NT2/D1 (cell line): Measurements from ENCODE around the gene CSTF2T.

Experiments used
- SUZ12 ChIP-seq: IDR thresholded peaks from 2 replicates; pipeline ENCODE4 v1.6.1; 2011; ENCODE audit not compliant: insufficient read length, insufficient read depth; ENCODE audit errors: extremely low read depth
- ZNF274 ChIP-seq: IDR thresholded peaks from 2 replicates; pipeline ENCODE4 v1.6.1; 2011; ENCODE audit warnings: mild to moderate bottlenecking, low read depth, low read length

DNA sequence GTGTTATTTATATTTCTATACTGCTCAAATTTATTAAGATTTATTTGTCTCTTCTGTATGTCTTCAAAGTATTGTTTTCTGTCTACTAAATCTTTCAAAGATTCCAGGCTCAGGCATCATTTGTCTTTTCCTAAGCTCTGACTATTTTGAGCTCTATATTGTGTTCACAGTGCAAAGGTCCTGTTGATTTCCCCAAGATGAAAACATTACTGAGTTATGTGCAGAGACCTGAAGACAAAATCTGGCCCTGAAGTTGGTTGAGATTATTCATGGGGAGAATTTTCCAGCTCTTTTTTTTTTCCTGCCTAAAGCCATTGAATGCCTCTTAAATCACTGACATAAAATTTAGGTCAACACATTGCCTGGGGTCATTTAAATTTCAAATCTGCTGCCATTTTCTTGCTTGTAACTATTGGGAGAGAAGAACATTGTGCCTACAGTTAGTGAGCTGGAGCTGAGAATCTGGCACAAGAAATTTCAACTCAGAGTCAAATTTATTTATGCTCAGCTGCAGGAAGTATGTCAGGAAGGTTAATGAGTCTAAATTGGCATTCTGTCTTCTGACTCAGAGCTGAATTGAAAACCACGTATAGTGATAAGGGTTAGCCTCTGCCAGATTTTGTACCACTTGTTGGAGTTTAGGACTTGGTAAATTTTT lies 31.6 kb downstream of the CSTF2T start:
- no peak for TF ChIP-seq ZNF274
- TF ChIP-seq SUZ12: no peak
